Measurements from ENCODE around the gene SLC47A1. TPM values are rescaled to one million over a fixed set of nuclear protein-coding genes. Genes with fewer than 3 reads are reported as not detected.
"Not testable (repeated sequence)": the region's sequence is repeated elsewhere in the genome, so short reads cannot be mapped to it uniquely, and the experiment has no call there.

The SLC47A1 gene
- total RNA-seq, 2 experiments from 2014 or later: not detected

DNA sequence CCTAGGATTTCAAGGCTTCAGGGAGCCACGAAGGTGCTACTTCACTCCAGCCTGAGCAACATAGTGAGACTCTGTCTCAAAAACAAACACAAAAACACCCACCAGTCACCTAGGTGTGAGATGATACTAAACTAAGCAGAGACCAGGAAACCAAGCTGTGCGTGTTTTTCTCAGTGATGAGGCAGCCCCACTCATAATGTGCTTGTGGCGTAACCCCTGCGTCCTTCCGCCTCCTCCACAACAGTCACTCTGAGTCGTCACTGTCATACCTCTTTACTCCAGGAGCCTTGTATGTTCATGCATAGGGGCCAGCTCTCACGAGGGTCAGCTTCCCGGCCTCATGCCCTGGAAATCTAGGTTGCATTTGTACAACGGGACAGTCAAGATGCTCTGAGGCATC is 31.1 kb upstream of the SLC47A1 start:
- Histone ChIP-seq H3K9me3 (ENCODE audit: control insufficient read depth in 1 of 2, insufficient read depth in 1 of 2, low read length in 2 of 2) (no peaks in the 10 kb centered on the region), H3K27me3 (ENCODE audit: control insufficient read depth in 1 of 2, insufficient read depth in 2 of 2, low read length in 2 of 2) (no peaks in the 10 kb centered on the region), H3K36me3 (ENCODE audit: insufficient read depth, low read length) (no peaks in the 10 kb centered on the region), H3K27ac (ENCODE audit: low read depth in 1 of 2, low read length in 2 of 2) (no peak overlapping the region), H3K4me1 (ENCODE audit: insufficient read depth, low read length) (peaks cover 6% of the 10 kb centered on the region), H3K4me3 (ENCODE audit: low read length) (no peak overlapping the region)
- Mint-ChIP-seq H3K4me3 (peak overlapping the region; percentile 68), H3K4me1 (ENCODE audit: low read depth) (peaks cover 4% of the 10 kb centered on the region), H3K36me3 (ENCODE audit: low read depth) (peaks cover under 1% of the 10 kb centered on the region), H3K9me3 (no peaks in the 10 kb centered on the region), H3K27ac (peak overlapping the region; percentile 21), H3K27me3 (no peaks in the 10 kb centered on the region)
- peak; percentile 76 for ATAC-seq (ENCODE audit: poor library complexity)
- ChIA-PET CTCF (interaction anchor here (1.1 to 1.2 kb wide), 2 partner anchors 140 to 260 kb away, joined by 3 read pairs; partner anchors contain the start of gene B9D1), POLR2A (no interaction called here)
- DNase-seq: peak in 7 of 14 experiments; percentile 2 to 70 (median 24)
- TF ChIP-seq, protein P1, sequence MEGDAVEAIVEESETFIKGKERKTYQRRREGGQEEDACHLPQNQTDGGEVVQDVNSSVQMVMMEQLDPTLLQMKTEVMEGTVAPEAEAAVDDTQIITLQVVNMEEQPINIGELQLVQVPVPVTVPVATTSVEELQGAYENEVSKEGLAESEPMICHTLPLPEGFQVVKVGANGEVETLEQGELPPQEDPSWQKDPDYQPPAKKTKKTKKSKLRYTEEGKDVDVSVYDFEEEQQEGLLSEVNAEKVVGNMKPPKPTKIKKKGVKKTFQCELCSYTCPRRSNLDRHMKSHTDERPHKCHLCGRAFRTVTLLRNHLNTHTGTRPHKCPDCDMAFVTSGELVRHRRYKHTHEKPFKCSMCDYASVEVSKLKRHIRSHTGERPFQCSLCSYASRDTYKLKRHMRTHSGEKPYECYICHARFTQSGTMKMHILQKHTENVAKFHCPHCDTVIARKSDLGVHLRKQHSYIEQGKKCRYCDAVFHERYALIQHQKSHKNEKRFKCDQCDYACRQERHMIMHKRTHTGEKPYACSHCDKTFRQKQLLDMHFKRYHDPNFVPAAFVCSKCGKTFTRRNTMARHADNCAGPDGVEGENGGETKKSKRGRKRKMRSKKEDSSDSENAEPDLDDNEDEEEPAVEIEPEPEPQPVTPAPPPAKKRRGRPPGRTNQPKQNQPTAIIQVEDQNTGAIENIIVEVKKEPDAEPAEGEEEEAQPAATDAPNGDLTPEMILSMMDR (IDR thresholded peaks at IDR 0.05): no peak
- intact Hi-C loops (cut with DNase I, micrococcal nuclease): no loop called here

DNA sequence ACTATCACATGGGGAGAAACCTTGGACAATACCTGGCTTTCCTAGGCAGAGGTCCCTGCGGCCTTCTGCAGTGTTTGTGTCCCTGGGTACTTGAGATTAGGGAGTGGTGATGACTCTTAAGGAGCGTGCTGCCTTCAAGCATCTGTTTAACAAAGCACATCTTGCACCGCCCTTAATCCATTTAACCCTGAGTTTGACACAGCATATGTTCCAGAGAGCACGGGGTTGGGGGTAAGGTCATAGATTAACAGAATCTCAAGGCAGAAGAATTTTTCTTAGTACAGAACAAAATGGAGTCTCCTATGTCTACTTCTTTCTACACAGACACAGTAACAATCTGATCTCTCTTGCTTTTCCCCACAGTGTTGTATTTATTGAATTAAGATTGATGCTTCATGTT is 28.1 kb upstream of the SLC47A1 start:
- peaks cover 14% of the 10 kb centered on the region for H3K4me1 ChIP-seq (ENCODE audit: insufficient read depth, low read length)
- Mint-ChIP-seq H3K27ac (peak overlapping the region; percentile 97), H3K4me3 (peak overlapping the region; percentile 83), H3K36me3 (ENCODE audit: low read depth) (peaks cover 13% of the 10 kb centered on the region), H3K4me1 (ENCODE audit: low read depth) (peaks cover 15% of the 10 kb centered on the region), H3K27me3 (peaks cover 11% of the 10 kb centered on the region)
- CTCF ChIA-PET; H3K4me3 ChIP-seq (ENCODE audit: low read length); H3K27ac ChIP-seq (ENCODE audit: low read depth in 1 of 2, low read length in 2 of 2); POLR2A ChIA-PET; H3K9me3 Mint-ChIP-seq; ATAC-seq (ENCODE audit: poor library complexity); H3K36me3 ChIP-seq (ENCODE audit: insufficient read depth, low read length); H3K9me3 ChIP-seq (ENCODE audit: control insufficient read depth in 1 of 2, insufficient read depth in 1 of 2, low read length in 2 of 2); H3K27me3 ChIP-seq (ENCODE audit: control insufficient read depth in 1 of 2, insufficient read depth in 2 of 2, low read length in 2 of 2); DNase-seq: not testable (repeated sequence)
- intact Hi-C loops (cut with DNase I, micrococcal nuclease): loop anchor here (5.0 kb wide), 2 partner anchors 128 to 143 kb away; partner anchors contain the start of genes B9D1 (in 1 of the 2) and MAPK7 (in 1 of the 2)

DNA sequence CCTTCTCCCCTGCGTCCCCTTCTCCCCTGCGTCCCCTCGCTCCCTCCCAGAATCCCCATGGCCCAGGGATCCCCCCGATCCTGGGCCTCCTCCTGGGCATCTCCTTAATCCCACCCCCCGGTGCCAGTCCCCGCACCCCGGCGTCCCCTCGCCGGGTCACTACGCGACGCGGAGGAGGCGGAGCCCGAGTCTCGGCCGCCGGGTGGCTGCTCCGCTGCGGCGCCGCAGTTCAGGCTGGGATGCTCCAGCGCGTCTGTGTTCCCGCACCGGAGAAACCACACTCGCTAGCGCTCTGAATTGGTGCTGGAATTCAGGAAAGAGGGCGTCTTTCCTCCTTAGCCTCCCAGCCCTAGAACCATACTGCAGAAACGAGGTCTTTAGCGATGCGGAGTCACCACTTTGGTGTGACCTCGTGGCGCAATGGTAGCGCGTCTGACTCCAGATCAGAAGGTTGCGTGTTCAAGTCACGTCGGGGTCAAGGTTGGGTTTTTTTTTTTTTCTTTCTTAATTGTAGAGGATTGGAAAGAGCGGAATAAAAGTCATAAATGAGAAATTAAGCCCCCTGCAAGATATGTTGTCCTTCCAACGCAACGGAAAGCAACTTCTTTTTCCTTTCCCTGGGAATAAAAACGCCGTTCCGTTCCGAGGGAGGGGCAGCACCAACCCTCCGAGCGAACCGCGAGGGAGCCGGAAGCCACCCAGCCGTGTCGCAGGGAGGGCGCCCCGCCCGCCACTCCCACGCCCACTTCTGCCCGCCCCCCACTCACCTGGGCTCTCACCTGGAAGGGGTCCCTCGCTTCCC is 25.7 kb upstream of the SLC47A1 start:
- H3K4me3 Mint-ChIP-seq: peak overlapping the region; percentile 95
- ChIA-PET POLR2A (interaction anchor here (1.7 kb wide), 1 partner anchor 140 kb away, joined by 5 read pairs; the partner anchor contains the start of gene ALDH3A2), CTCF (no interaction called here)
- H3K4me1 Mint-ChIP-seq (ENCODE audit: low read depth): peaks cover 10% of the 10 kb centered on the region
- H3K27me3 Mint-ChIP-seq: peaks cover 11% of the 10 kb centered on the region
- peak overlapping the region; percentile 26 to 53 for H3K27ac ChIP-seq (ENCODE audit: low read depth in 1 of 2, low read length in 2 of 2)
- ATAC-seq (ENCODE audit: poor library complexity): peak; percentile 75
- peaks cover 14% of the 10 kb centered on the region for H3K4me1 ChIP-seq (ENCODE audit: insufficient read depth, low read length)
- peak overlapping the region; percentile 97 for H3K27ac Mint-ChIP-seq
- peak overlapping the region; percentile 80 for H3K4me3 ChIP-seq (ENCODE audit: low read length)
- peak; percentile 78 to 93 (median 88) for DNase-seq
- H3K27me3 ChIP-seq (ENCODE audit: control insufficient read depth in 1 of 2, insufficient read depth in 2 of 2, low read length in 2 of 2): no peaks in the 10 kb centered on the region
- TF ChIP-seq, protein P1 (IDR thresholded peaks at IDR 0.05): no peak
- peaks cover 13% of the 10 kb centered on the region for H3K36me3 Mint-ChIP-seq (ENCODE audit: low read depth)
- H3K9me3 ChIP-seq (ENCODE audit: control insufficient read depth in 1 of 2, insufficient read depth in 1 of 2, low read length in 2 of 2): no peaks in the 10 kb centered on the region
- H3K36me3 ChIP-seq (ENCODE audit: insufficient read depth, low read length): no peaks in the 10 kb centered on the region
- H3K9me3 Mint-ChIP-seq: no peaks in the 10 kb centered on the region
- intact Hi-C loops (cut with DNase I, micrococcal nuclease): loop anchor here (5.0 kb wide), 2 partner anchors 131 to 146 kb away; partner anchors contain the start of genes B9D1 (in 1 of the 2) and MAPK7 (in 1 of the 2)
